GM19372 (cell line): ENCODE results near the gene IL4R.
A peak's percentile ranks its signal among the peaks of the same experiment; 100 is the strongest.

Source experiments
- ATAC-seq: cut with Tn5 transposase; IDR thresholded peaks from one replicate; pipeline ENCODE4 v1.9.1; 2021; ENCODE audit warnings: mild to moderate bottlenecking, low read depth, moderate library complexity; ENCODE audit not compliant: unreplicated experiment

Gene IL4R

DNA sequence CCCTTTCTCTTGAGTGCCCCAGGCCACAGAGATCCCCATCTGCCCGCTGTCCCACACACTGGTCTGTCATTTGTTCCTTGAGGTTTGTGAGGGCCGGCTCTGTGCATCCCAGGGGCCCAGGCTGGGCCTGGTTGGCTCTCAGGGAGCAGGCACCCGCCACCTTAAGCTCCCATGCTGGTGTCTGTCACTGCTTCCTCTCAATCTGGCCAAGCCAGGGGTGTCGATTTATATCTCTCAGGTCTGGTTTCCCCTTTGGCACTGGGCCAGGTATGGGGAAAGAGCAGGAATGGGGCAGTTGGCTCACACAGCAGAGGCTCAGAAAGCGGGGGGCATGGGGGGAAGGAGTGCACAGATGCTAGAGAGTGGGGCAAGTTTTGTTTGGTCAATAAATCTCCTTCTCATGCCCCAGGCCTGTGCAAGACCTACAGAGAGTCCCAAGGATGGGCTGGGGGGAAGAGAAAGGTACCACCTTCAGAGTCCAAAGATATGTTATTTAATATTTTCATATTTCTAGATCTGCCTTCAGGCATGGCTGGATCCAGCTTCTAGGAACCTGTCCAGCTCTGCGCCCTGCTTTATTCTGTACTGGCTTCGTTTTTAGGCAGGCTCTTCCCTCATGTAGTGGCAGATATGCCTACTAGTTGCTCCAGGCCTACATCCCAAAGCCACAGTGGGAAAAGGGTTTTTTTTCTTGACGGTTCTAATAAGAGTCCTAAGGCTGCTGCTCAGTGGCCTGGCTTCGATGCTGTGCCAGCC is 34.3 kb downstream of the IL4R start:
- ATAC-seq, result no peak

DNA sequence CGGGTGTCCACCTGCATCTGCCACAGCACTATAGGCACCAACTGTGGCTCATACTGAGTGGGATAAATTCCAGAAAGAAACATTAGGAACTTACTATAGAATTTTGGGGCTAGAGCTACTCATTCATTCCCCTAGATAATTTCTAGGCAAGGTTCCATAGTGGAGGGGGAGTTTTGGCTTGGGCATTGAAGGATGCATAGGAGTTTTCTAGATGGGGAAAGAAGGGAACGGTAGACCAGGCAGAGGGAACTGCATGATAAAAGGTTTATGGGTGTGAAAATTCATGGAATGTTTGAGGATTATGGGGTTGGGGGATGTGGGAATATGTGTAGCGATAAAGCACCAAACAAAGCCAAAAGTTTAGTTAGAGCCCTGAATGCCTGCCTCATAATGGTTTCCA is 35.5 kb downstream of the IL4R start:
- no peak for ATAC-seq

GRCh38 chr16:27350006-27350405 is 36.2 kb downstream of the IL4R start:
- no peak for ATAC-seq

DNA sequence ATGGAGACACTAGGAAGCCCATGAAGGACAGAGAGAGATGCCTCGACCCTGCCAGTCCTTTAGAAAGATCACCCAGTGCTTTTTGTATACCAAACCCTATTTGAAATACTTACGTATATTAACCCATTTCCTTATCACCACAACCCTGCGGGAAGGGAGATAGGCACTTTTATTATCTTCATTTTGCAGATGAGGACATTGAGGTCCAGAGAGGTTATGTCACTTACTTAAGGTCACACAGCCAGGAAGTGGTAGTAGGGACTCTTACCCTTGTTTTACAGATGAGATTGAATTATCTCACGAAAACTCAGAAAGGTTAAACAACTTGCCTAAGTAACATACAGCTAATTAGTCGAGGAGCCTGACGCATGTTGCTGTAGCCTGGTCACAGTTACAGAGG is 38.2 kb downstream of the IL4R start:
- no peak for ATAC-seq

- ATAC-seq, result no peak
Measured at GRCh38 chr16:27353853-27354252, 40.1 kb downstream of the IL4R start.

DNA sequence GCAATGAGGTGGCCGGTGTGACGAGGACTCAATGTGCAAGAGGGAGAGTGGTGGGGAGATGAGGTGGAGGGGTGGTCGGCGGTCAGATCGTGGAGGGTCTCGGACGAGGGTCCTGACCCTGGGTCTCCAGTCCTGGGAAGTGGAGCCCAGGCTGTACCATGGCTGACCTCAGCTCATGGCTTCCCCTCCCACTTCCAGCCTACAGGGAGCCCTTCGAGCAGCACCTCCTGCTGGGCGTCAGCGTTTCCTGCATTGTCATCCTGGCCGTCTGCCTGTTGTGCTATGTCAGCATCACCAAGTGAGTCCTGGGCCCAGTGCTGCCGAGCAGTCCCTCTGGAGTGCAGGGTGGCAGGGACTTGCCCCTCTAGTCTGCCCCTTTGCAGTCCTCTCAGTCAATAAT is 41.8 kb downstream of the IL4R start:
- ATAC-seq, result no peak

DNA sequence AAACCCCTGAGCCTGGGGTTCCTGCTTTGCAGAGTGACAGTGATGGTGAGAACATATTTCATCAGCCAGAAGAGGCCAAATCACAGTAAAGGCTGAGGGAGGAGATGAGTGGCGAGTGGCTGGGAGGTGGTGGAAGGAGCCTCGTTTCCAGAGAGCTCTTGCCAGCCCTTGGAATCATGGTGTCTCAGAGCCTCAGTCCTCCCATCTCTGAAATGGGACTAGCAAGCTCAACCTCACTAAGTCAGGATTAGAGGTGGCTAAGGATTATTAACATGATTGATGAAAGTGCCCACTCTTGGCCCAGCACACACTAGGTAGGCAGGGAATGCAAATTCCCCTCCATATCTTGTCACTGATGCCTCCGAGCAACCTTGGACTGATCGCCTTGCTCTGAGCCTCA is 43.0 kb downstream of the IL4R start:
- no peak for ATAC-seq

- no peak for ATAC-seq
Measured at GRCh38 chr16:27359051-27359450, 45.3 kb downstream of the IL4R start.

- no peak for ATAC-seq
Measured at GRCh38 chr16:27359615-27360014, 45.8 kb downstream of the IL4R start.

- no peak for ATAC-seq
Measured at GRCh38 chr16:27361987-27362386, 48.2 kb downstream of the IL4R start.

- no peak for ATAC-seq
Measured at GRCh38 chr16:27362570-27363245, 48.9 kb downstream of the IL4R start.

GRCh38 chr16:27363246-27363632 is 49.5 kb downstream of the IL4R start:
- ATAC-seq, result no peak

DNA sequence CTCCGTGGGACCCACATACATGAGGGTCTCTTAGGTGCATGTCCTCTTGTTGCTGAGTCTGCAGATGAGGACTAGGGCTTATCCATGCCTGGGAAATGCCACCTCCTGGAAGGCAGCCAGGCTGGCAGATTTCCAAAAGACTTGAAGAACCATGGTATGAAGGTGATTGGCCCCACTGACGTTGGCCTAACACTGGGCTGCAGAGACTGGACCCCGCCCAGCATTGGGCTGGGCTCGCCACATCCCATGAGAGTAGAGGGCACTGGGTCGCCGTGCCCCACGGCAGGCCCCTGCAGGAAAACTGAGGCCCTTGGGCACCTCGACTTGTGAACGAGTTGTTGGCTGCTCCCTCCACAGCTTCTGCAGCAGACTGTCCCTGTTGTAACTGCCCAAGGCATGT is 50.0 kb downstream of the IL4R start:
- no peak for ATAC-seq

DNA sequence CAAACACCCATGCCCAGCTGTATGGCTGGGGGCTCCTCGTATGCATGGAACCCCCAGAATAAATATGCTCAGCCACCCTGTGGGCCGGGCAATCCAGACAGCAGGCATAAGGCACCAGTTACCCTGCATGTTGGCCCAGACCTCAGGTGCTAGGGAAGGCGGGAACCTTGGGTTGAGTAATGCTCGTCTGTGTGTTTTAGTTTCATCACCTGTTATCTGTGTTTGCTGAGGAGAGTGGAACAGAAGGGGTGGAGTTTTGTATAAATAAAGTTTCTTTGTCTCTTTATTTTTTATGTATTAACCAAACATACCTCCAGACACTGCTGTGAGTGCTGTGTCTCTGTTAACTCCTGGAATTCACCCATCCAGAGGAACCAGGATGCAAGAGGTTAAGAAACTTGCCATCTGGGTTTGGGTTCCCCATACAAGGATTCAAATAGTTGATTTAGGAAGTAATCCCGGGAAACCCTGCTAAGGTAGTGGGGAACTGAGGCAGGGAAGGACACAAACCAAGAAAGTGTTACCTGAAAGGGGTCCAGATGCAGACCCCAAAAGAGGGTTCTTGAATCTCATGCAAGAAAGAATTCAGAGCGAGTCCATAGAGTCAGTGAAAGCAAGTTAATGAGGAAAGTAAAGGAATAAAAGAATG is 50.8 kb downstream of the IL4R start:
- ATAC-seq, result no peak

- no peak for ATAC-seq
Measured at GRCh38 chr16:27365142-27366089, 51.6 kb downstream of the IL4R start.

DNA sequence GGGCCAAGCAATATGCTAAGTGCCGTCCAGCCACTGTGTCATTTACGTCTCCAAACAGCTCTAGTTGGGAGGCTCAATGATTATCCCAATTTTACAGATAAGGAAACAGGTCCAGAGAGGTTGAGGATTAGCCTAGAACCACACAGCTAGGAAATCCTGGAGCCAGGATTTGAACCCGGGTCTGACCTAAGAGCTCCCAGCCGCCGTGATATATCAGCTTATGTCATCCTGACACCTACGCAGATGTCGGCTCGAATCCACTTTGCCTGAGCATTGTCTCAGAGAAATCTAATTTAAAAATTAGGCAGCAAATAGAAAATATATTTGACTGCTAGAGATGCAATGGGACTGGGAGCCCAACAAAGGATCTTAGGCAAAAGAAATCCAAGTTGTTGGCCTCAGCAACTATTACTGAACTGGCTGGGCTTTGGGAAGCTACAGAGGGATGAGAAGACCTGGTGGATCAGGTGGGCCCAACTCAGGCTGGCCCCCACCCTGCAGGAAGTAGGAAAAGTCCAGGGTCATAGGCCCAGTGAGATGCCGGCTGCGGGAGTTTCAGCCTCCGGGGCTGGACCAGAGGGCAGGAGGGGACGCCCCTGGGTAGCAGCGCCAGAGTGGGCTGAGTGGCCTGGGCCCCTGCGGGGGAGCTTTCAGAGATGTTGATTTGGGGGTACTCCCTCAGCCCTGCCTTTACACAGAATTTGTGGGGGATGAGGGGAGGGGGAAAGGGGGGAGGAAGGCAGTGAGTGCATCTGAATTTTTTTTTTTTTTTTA is 53.1 kb downstream of the IL4R start:
- ATAC-seq, result peak; percentile 16

DNA sequence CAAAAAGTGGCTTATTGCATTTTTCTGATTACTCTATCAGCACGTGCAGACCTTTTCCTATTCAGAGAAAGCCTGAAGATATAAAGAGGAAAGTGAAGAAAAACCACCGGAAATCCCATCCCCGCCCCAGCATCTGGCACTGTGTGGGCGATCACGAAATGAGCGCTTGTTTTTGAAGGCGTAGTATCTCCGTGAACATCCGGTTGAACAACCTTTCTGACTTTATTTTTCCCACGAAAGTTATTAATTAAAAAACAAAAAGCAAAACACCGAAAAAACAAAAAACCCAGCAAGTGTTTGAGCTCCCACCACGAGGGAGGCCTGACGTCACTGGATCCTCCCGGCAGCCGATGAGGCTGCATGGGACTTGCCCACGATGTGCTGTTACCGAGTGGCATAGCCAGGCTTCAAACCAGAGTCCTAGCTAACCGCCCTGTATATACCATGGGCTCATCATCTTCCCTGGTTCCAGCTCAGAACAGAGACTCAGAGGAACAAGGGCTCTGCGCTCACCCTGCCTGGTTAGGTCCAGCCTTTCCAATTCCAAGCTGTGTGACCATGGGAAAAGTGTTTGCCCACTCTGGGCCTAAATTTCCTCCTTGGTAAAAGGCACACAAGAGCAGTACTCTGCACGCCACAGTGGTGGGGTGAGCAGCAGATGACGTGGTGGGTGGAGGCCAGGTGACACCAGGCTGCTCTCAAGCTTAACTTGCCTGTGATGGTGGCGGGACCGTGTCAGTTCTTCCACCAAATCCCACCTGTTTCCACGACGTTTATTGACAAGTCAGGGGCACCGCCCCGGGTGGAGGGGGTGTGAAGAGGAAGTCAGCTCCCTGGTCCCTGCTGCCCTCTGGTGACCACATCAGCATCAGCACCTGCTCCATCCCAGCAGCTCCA is 53.9 kb downstream of the IL4R start:
- ATAC-seq, result peak; percentile 69

- no peak for ATAC-seq
Measured at GRCh38 chr16:27368358-27368722, 54.6 kb downstream of the IL4R start.

DNA sequence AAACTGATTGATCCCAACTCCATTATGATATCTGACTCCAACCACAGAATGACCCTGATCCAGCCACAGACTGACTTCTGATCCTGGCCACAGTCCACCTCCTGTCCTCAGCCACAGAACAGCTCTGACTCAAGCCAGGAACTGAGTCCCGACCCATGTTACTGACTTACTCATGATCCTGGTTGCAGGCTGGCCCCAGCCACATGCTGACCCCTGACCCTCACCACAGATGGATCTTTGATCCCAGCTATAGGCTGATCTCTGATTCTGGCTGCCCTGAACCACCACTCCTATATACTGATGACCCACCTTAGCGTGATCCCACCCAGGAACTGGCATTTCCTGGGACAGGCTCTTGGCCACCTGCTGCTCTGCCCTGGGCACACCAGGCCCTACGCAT is 56.0 kb downstream of the IL4R start:
- ATAC-seq, result no peak
